Measurements from ENCODE around the gene ZBTB7A.

ZBTB7A gene

DNA sequence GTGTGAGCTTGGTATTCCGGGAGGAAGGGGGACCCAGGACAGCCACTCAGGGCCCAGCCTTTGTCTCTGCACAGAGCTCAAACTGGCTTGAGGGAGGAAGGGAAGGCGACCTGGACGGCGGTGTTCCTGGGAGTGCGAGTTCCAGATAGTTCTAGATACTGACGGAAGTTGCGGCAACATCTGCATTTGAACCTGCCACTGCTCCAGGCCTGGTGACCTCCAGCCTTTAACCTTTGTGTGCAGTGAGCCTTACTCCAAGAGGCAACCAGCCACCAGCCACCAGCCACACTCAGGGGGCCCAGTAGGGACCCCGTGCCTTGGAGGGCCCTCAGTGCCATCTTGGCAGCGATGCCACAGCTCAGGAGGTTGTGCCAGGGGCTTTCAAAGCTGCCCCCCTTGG, 15.5 kb upstream of the ZBTB7A start:
- Histone ChIP-seq H3K9me3 (ENCODE audit: severe bottlenecking) (no peaks in the 10 kb centered on the region), H3K27ac (ENCODE audit: poor library complexity, severe bottlenecking) (no peak overlapping the region), H3K4me1 (ENCODE audit: insufficient read depth, poor library complexity, severe bottlenecking) (no peaks in the 10 kb centered on the region), H3K36me3 (ENCODE audit: low read depth) (no peaks in the 10 kb centered on the region), H3K27me3 (ENCODE audit: insufficient read depth, poor library complexity, severe bottlenecking) (no peaks in the 10 kb centered on the region), H3K4me3 (ENCODE audit: severe bottlenecking) (no peak overlapping the region)
- ATAC-seq (ENCODE audit: low read depth) (no peak), DNase-seq (ENCODE audit: low spot score) (no peak)
- TF ChIP-seq, protein P1, sequence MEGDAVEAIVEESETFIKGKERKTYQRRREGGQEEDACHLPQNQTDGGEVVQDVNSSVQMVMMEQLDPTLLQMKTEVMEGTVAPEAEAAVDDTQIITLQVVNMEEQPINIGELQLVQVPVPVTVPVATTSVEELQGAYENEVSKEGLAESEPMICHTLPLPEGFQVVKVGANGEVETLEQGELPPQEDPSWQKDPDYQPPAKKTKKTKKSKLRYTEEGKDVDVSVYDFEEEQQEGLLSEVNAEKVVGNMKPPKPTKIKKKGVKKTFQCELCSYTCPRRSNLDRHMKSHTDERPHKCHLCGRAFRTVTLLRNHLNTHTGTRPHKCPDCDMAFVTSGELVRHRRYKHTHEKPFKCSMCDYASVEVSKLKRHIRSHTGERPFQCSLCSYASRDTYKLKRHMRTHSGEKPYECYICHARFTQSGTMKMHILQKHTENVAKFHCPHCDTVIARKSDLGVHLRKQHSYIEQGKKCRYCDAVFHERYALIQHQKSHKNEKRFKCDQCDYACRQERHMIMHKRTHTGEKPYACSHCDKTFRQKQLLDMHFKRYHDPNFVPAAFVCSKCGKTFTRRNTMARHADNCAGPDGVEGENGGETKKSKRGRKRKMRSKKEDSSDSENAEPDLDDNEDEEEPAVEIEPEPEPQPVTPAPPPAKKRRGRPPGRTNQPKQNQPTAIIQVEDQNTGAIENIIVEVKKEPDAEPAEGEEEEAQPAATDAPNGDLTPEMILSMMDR (IDR thresholded peaks at IDR 0.05; ENCODE audit: poor library complexity, severe bottlenecking): no peak

DNA sequence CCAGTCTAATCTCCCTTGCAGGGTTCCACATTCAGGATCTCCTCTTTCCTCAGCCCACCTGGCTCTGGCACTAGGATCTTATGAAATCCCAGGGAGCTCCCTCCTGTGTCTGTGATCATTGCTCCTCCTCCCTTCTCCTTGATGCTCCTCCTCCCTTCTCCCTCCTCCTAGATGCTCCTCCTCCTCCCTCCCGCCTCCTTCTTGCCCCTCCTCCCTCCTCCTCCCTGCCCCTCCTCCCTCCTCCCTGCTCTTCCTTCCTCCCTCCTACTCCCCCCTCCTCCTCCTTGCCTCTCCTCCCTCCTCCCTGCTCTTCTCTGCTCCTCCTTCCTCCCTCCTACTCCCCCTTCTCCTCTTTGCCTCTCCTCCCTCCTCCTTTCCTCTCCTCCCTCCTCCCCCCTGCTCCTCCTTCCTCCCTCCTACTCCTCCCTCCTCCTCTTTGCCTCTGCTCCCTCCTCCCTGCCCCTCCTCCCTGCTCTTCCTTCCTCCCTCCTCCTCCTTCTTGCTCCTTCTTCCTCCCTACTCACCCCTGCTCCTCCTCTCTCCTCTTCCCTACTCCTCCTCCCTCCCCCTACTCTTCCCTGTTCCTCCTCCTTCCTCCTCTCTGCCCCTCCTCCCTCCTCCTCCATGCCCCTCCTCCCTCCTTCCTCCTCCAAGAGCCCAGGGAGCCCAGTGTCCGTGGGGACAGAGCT, 14.9 kb upstream of the ZBTB7A start:
- no peak for DNase-seq (ENCODE audit: low spot score)
- Histone ChIP-seq H3K4me3 (ENCODE audit: severe bottlenecking) (no peak overlapping the region), H3K4me1 (ENCODE audit: insufficient read depth, poor library complexity, severe bottlenecking) (no peaks in the 10 kb centered on the region), H3K27me3 (ENCODE audit: insufficient read depth, poor library complexity, severe bottlenecking) (no peaks in the 10 kb centered on the region), H3K36me3 (ENCODE audit: low read depth) (no peaks in the 10 kb centered on the region), H3K27ac (ENCODE audit: poor library complexity, severe bottlenecking) (no peak overlapping the region), H3K9me3 (ENCODE audit: severe bottlenecking) (no peaks in the 10 kb centered on the region)
- ATAC-seq (ENCODE audit: low read depth): peak; percentile 30; the same call in 1 of the 3 replicates
- TF ChIP-seq, protein P1 (IDR thresholded peaks at IDR 0.05; ENCODE audit: poor library complexity, severe bottlenecking): no peak

DNA sequence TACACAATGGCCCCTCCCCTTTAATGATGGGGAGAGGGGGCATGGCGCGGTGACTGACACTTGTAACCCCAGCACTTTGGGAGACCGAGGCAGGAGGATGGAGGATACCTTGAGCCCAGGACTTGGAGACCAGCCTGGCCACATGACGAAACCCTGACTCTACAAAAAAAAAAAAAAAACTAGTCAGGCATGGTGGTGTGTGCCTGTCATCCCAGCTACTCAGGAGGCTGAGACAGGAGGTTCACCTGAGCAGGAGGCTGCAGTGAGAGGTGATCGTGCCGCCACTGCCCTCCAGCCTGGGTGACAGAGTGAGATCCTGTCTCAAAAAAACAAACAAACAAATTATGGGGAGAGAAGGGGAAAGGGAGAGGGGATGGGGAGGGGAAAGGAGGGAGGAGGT, 13.8 kb upstream of the ZBTB7A start:
- ATAC-seq (ENCODE audit: low read depth) (no peak), DNase-seq (ENCODE audit: low spot score) (no peak)
- no peaks in the 10 kb centered on the region for H3K4me1 ChIP-seq (ENCODE audit: insufficient read depth, poor library complexity, severe bottlenecking)
- no peak overlapping the region for H3K4me3 ChIP-seq (ENCODE audit: severe bottlenecking)
- no peaks in the 10 kb centered on the region for H3K27me3 ChIP-seq (ENCODE audit: insufficient read depth, poor library complexity, severe bottlenecking)
- H3K27ac ChIP-seq (ENCODE audit: poor library complexity, severe bottlenecking): no peak overlapping the region
- TF ChIP-seq, protein P1 (IDR thresholded peaks at IDR 0.05; ENCODE audit: poor library complexity, severe bottlenecking): no peak
- no peaks in the 10 kb centered on the region for H3K36me3 ChIP-seq (ENCODE audit: low read depth)
- H3K9me3 ChIP-seq (ENCODE audit: severe bottlenecking): no peaks in the 10 kb centered on the region

DNA sequence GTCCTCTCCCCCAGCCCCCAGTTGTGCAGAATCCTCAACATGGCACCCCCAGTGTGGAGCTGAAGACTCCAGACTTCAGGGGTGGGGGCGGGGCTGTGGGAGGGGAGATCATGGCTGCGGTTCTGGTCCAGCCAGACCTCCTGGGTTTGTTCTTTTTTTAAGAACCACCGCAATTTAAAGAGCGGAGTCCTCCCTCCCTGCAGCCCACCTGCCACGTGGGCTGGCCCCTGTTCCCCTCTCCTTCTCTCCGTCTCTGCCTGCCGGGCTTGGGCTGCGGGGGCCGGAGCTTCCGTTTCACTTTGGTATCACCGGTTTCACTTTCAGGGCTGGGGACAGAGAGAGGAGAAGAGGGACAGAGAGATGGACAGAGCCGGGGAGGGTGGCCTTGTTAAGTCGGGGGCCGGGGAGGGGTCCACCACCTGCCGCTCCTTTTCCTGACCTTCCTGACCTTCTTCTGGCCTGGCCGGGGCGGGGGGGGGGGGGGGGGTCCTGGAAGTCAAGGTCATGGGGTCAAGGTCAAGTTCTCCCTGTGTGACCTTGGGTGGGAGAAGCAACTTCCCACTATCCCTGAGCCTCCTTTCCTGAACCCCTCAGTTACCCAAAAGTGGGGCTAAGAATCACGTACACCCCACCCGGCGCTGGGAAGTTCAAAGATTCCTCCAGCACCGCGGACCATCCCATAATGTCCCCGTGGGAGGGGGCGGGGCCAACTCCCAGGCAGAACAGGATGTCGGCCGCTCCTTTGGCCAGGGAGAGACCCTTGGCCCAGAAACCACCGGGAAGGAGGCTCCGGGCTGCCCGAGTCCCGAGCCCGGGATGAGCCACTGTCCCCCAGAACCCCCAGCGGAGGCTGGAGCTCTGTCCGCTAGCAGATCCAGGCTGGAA, 11.3 kb upstream of the ZBTB7A start:
- no peak overlapping the region for H3K27ac ChIP-seq (ENCODE audit: poor library complexity, severe bottlenecking)

More for the DNA sequence above, 11.3 kb upstream of the ZBTB7A start:
- no peaks in the 10 kb centered on the region for H3K27me3 ChIP-seq (ENCODE audit: insufficient read depth, poor library complexity, severe bottlenecking)
- peak overlapping the region; percentile 20 for H3K4me3 ChIP-seq (ENCODE audit: severe bottlenecking)
- peak; percentile 36 for DNase-seq (ENCODE audit: low spot score)
- ATAC-seq (ENCODE audit: low read depth): no peak
- TF ChIP-seq, protein P1 (IDR thresholded peaks at IDR 0.05; ENCODE audit: poor library complexity, severe bottlenecking): no peak
- H3K4me1 ChIP-seq (ENCODE audit: insufficient read depth, poor library complexity, severe bottlenecking): no peaks in the 10 kb centered on the region
- no peaks in the 10 kb centered on the region for H3K36me3 ChIP-seq (ENCODE audit: low read depth)
- H3K9me3 ChIP-seq (ENCODE audit: severe bottlenecking): no peaks in the 10 kb centered on the region

Data from RWPE2 (cell line).